Astrocyte (in vitro differentiated cells and primary cell): ENCODE measurements around the gene ADAM23.

Source experiments
- EZH2 ChIP-seq: IDR thresholded peaks from 2 replicates; pipeline ENCODE4 v1.6.1; 2012; ENCODE audit warnings: mild to moderate bottlenecking, low read length, inconsistent platforms; ENCODE audit not compliant: insufficient read depth
- TF ChIP-seq, protein P1 (sequence below): IDR thresholded peaks from 2 replicates; pipeline ENCODE4 v1.5.1; 2011; ENCODE audit warnings: low read depth, mild to moderate bottlenecking, inconsistent platforms, low read length, moderate library complexity; ENCODE audit not compliant: insufficient read depth

GRCh38 chr2:206570199-206570598 is 126.9 kb downstream of the ADAM23 start:
- TF ChIP-seq, protein P1, sequence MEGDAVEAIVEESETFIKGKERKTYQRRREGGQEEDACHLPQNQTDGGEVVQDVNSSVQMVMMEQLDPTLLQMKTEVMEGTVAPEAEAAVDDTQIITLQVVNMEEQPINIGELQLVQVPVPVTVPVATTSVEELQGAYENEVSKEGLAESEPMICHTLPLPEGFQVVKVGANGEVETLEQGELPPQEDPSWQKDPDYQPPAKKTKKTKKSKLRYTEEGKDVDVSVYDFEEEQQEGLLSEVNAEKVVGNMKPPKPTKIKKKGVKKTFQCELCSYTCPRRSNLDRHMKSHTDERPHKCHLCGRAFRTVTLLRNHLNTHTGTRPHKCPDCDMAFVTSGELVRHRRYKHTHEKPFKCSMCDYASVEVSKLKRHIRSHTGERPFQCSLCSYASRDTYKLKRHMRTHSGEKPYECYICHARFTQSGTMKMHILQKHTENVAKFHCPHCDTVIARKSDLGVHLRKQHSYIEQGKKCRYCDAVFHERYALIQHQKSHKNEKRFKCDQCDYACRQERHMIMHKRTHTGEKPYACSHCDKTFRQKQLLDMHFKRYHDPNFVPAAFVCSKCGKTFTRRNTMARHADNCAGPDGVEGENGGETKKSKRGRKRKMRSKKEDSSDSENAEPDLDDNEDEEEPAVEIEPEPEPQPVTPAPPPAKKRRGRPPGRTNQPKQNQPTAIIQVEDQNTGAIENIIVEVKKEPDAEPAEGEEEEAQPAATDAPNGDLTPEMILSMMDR = no peak
- TF ChIP-seq EZH2 = no peak
